Brain microvascular endothelial cell (primary cell): ENCODE measurements around the gene SRCAP.
A peak's percentile ranks its signal among the peaks of the same experiment; 100 is the strongest.

ENCODE experiments used
- DNase-seq: peaks from one replicate; pipeline ENCODE4 v3.0.0-alpha.2; 2020
- H3K27ac ChIP-seq: fragments of 250-450 bp; sonication (Bioruptor Pico); 2 replicates; pipeline ENCODE4 v1.5.1; 2020; ENCODE audit warnings: mild to moderate bottlenecking, moderate library complexity
- H3K27me3 ChIP-seq: fragments of 250-450 bp; sonication (Bioruptor Pico); replicated peaks from 2 replicates; pipeline ENCODE4 v1.5.1; 2020; ENCODE audit warnings: mild to moderate bottlenecking
- H3K36me3 ChIP-seq: fragments of 250-450 bp; sonication (Bioruptor Pico); replicated peaks from 2 replicates; pipeline ENCODE4 v1.5.1; 2020; ENCODE audit warnings: mild to moderate bottlenecking
- H3K4me3 ChIP-seq: 2 replicates; pipeline ENCODE4 v1.5.1; 2011; ENCODE audit warnings: low read depth, mild to moderate bottlenecking, control low read depth, low read length, moderate library complexity
- CTCF ChIP-seq: IDR thresholded peaks from 2 replicates; pipeline ENCODE4 v1.5.1; 2011; ENCODE audit warnings: low read depth, mild to moderate bottlenecking, moderate library complexity, low read length, control low read depth, inconsistent platforms; ENCODE audit errors: missing control alignments
- in situ Hi-C: cut with HindIII; loops from 2 replicates; pipeline ENCODE4 v1.10.0; 2017; ENCODE audit warnings: low sequenced_read_pairs, low pct_ligation_motif_present

The SRCAP gene

DNA sequence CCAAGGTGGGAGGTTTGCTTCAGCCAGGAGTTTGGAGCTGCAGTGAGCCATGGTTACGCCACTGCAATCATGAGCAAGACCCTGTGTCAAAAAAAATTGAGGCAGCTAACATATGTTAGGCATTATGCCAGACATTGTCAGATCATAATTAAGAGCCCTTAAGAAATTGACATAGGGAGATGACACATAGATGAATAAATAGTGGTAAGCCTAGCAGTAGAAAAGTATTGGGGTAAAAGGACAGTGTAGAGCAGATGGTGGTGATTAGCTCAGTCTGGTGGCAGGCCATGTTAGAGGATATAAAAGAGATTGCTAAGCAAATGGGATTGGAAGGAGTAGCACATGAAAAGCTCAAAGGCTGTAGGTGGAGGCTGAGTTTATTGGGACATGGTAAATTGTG lies 22.6 kb downstream of the SRCAP start:
- peaks cover 87% of the 10 kb centered on the region for H3K36me3 ChIP-seq
- no peak overlapping the region for H3K27ac ChIP-seq
- in situ Hi-C loops = no loop called here
- no peaks in the 10 kb centered on the region for H3K27me3 ChIP-seq
- H3K4me3 ChIP-seq = no peak overlapping the region
- TF ChIP-seq CTCF = no peak
- DNase-seq = no peak

DNA sequence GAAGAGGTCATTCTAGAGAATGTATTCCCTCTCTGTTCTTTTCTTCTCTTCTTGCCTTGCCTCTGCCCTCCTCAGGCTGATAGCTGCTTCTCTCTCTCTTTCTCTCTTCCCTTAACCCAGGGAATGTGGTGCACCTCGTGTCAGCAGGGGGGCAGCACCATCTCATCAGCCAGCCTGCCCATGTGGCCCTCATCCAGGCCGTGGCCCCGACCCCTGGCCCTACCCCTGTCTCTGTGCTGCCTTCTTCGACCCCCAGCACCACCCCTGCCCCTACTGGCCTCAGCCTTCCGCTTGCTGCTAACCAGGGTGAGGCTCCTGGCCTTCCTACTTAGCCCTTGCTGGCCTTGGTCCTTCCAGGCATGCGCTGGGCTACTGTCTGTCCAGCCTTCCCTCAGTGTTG lies 23.5 kb downstream of the SRCAP start:
- in situ Hi-C loops = no loop called here
- no peak overlapping the region for H3K27ac ChIP-seq
- no peak for DNase-seq
- H3K27me3 ChIP-seq = no peaks in the 10 kb centered on the region
- H3K4me3 ChIP-seq = no peak overlapping the region
- peak; percentile 3 for TF ChIP-seq CTCF
- H3K36me3 ChIP-seq = peaks cover 89% of the 10 kb centered on the region

GRCh38 chr16:30722916-30723315 lies 23.9 kb downstream of the SRCAP start:
- in situ Hi-C loops = no loop called here
- H3K4me3 ChIP-seq = no peak overlapping the region
- DNase-seq = no peak
- H3K36me3 ChIP-seq = peaks cover 90% of the 10 kb centered on the region
- H3K27ac ChIP-seq = no peak overlapping the region
- H3K27me3 ChIP-seq = no peaks in the 10 kb centered on the region
- TF ChIP-seq CTCF = no peak

DNA sequence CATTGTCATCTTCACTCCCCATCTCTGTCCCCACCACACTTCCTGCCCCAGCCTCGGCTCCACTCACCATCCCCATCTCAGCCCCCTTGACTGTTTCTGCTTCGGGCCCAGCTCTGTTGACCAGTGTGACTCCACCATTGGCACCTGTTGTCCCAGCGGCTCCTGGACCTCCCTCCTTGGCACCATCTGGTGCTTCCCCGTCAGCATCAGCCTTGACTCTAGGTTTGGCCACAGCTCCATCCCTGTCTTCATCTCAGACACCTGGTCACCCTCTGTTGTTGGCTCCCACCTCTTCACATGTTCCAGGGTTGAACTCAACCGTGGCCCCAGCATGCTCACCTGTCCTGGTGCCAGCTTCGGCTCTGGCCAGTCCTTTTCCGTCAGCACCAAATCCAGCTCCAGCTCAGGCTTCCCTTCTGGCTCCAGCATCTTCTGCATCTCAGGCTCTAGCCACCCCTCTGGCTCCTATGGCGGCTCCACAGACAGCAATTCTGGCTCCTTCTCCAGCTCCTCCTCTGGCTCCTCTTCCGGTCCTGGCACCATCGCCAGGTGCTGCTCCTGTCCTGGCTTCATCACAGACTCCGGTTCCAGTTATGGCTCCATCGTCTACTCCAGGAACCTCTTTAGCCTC lies 24.9 kb downstream of the SRCAP start:
- no peak for DNase-seq
- Histone ChIP-seq H3K27me3 (no peaks in the 10 kb centered on the region), H3K4me3 (no peak overlapping the region), H3K36me3 (peaks cover 88% of the 10 kb centered on the region), H3K27ac (no peak overlapping the region)
- TF ChIP-seq CTCF = no peak
- in situ Hi-C loops = no loop called here

DNA sequence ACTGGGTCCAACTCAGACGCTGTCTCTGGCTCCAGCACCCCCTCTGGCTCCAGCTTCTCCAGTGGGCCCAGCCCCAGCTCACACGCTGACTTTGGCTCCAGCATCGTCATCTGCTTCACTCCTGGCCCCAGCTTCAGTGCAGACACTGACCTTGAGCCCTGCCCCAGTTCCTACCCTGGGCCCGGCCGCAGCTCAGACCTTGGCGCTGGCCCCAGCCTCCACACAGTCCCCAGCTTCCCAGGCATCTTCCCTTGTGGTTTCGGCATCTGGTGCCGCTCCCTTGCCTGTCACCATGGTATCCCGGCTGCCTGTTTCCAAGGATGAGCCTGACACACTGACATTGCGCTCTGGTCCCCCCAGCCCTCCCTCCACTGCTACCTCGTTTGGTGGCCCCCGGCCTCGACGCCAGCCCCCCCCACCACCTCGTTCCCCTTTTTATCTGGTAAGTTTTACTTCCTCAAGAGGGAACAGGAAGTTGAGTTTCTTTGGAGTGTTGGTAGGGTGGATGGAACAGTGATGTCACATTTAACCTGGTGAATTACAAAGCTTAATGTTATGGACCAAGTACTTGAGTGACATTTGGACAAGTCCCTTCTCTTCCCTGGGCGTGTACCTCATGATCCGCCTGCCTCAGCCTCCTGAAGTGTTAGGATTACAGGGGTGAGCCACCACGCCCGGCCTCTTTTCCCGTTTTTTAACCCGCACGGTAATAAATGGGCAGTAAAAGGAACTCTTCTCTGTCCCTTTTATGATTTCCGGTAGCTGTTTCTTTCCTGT lies 25.9 kb downstream of the SRCAP start:
- H3K36me3 ChIP-seq = peaks cover 91% of the 10 kb centered on the region
- in situ Hi-C loops = no loop called here

More for the DNA sequence above, 25.9 kb downstream of the SRCAP start:
- H3K27ac ChIP-seq = no peak overlapping the region
- no peak for DNase-seq
- no peaks in the 10 kb centered on the region for H3K27me3 ChIP-seq
- TF ChIP-seq CTCF = no peak
- H3K4me3 ChIP-seq = no peak overlapping the region
